Measurements from ENCODE around the gene DENND2C. TPM values are rescaled to one million over a fixed set of nuclear protein-coding genes. Genes with fewer than 3 reads are reported as not detected.

Gene DENND2C
- total RNA-seq, 1 donor from 2014 or later, result 7.7 TPM

DNA sequence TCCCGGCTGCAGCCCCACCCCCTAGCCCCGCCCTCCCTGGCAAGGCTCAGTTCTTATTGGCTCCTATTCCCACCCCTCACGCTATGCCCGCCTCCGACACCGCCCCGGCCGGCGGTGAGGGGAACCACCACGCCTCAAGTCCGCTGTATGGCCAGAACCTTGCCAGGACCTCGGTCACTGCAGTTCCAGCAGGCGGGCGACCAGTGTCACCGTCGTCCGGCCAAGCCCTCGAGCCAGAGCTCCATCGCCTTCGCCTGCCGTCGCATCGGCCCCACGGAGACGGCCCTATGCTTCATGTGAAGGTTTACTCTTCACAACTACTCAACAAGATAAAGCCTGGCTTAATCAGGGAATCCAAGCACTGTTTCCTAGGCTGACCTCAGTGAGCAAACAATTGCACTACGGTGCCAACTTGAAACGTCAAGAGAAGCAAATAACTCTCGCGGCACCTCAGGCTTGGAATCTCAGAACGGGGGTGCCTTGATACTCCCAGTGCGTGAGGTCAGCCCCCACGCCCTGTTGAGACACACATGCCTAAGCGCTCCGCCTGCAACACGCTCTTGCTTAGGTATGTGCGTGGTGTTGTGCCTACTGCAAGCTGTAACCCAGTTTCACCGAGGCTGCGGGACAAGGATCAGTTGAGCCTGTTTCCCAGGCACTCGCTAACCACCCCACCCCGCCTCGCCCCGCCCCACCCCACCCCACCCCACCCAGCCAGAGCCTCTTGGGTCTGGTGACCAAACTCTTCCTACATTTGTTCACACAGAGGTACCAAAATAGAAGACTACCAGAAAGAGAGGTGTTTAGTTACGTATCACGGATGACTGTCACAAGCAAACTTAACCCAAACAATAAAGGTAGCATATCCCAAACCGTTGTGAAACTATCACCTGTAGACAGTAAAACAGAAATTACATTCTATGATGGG is 498 bp upstream of the DENND2C start:
- H3K4me1 Mint-ChIP-seq (ENCODE audit: unreplicated experiment), result peaks cover 16% of the 10 kb centered on the region
- peak overlapping the region; percentile 48 for H3K27ac Mint-ChIP-seq (ENCODE audit: unreplicated experiment)
- H3K36me3 Mint-ChIP-seq (ENCODE audit: low read depth, unreplicated experiment), result no peaks in the 10 kb centered on the region
- H3K9me3 Mint-ChIP-seq (ENCODE audit: unreplicated experiment), result no peaks in the 10 kb centered on the region
- TF ChIP-seq, protein P1, sequence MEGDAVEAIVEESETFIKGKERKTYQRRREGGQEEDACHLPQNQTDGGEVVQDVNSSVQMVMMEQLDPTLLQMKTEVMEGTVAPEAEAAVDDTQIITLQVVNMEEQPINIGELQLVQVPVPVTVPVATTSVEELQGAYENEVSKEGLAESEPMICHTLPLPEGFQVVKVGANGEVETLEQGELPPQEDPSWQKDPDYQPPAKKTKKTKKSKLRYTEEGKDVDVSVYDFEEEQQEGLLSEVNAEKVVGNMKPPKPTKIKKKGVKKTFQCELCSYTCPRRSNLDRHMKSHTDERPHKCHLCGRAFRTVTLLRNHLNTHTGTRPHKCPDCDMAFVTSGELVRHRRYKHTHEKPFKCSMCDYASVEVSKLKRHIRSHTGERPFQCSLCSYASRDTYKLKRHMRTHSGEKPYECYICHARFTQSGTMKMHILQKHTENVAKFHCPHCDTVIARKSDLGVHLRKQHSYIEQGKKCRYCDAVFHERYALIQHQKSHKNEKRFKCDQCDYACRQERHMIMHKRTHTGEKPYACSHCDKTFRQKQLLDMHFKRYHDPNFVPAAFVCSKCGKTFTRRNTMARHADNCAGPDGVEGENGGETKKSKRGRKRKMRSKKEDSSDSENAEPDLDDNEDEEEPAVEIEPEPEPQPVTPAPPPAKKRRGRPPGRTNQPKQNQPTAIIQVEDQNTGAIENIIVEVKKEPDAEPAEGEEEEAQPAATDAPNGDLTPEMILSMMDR (IDR thresholded peaks at IDR 0.05; ENCODE audit: unreplicated experiment), result no peak
- H3K4me3 Mint-ChIP-seq (ENCODE audit: unreplicated experiment), result peak overlapping the region; percentile 91
- H3K27me3 Mint-ChIP-seq (ENCODE audit: unreplicated experiment), result peaks cover 3% of the 10 kb centered on the region
- DNase-seq (ENCODE audit: low spot score), result peak; percentile 92

DNA sequence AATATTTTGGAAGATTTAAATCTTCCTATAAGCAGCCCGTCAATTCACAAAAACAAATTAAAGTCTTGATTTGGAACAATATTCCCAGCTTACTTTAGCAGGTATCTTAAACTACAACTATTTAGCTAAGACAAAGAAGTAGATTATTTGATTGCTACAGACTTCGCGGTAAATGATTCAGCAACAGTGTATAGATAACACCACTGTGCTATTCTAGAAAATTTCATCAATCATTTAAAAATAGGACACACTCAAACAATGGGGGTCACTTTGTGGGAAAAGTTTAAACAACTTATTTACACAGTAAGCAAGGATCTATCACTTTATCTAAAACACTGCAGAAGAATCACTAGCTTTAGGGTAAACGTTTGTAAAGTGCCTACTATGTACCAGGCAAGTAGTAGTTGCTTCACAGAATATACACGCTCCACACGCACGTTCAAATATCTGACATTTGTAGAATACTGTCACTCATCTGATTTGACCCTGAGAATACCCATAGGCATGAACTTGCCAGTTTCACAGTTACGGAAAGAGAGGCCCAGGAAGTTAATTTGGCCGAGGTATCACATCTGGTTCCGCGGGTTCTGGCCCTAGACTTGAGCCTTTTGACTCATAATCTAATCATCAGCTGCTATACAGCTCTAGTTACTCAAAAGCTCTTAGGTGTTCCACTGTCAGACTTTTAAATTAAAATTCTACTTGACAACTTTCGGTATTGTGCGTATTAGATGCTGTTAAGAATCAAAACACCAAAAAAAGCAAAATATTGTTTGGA is 876 bp downstream of the DENND2C start:
- Mint-ChIP-seq H3K27ac (ENCODE audit: unreplicated experiment) (peak overlapping the region; percentile 50), H3K4me3 (ENCODE audit: unreplicated experiment) (peak overlapping the region; percentile 91), H3K36me3 (ENCODE audit: low read depth, unreplicated experiment) (no peaks in the 10 kb centered on the region), H3K9me3 (ENCODE audit: unreplicated experiment) (no peaks in the 10 kb centered on the region), H3K4me1 (ENCODE audit: unreplicated experiment) (peaks cover 16% of the 10 kb centered on the region), H3K27me3 (ENCODE audit: unreplicated experiment) (peaks cover 3% of the 10 kb centered on the region)
- no peak for DNase-seq (ENCODE audit: low spot score)
- TF ChIP-seq, protein P1 (IDR thresholded peaks at IDR 0.05; ENCODE audit: unreplicated experiment), result no peak

DNA sequence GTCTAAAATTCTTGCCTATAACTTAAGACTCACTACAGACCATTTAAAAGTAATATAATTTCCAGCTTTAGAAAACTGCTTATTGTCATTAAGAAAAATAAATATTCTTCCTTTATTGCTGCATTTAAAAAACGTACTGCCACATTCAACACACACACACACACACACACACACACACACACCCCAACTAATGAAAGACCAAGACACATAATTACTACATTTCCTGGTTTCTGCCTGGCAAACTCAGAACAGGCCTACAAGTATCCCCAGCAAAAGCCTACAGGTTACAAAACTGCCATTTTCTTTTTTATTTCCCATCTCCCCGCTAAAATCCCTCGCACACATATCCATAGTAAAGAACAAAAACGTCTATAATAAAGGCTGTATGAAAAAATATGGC is 1.5 kb downstream of the DENND2C start:
- H3K9me3 Mint-ChIP-seq (ENCODE audit: unreplicated experiment), result no peaks in the 10 kb centered on the region
- H3K4me1 Mint-ChIP-seq (ENCODE audit: unreplicated experiment), result peaks cover 16% of the 10 kb centered on the region
- TF ChIP-seq, protein P1 (IDR thresholded peaks at IDR 0.05; ENCODE audit: unreplicated experiment), result no peak
- no peak overlapping the region for H3K4me3 Mint-ChIP-seq (ENCODE audit: unreplicated experiment)
- no peak overlapping the region for H3K27ac Mint-ChIP-seq (ENCODE audit: unreplicated experiment)
- no peaks in the 10 kb centered on the region for H3K36me3 Mint-ChIP-seq (ENCODE audit: low read depth, unreplicated experiment)
- H3K27me3 Mint-ChIP-seq (ENCODE audit: unreplicated experiment), result peaks cover 3% of the 10 kb centered on the region
- DNase-seq (ENCODE audit: low spot score), result no peak

DNA sequence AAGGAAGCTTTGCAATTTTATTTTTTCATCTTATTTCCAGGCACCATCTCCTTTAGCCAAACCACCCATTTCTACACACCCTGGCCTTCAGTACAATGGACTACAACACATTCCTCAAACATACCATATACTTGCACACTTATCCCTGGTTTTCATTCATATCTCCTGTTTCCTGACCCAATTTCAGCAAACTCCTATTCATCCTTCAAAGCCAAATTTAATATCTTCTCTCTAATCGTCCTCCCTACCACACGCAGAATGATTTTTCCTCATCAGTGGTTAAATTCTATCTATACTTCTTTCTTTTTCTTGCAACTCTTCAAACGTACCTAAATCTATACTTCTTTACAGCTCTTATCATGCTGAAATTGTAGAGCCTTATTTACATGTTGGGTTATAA is 2.9 kb downstream of the DENND2C start:
- no peak overlapping the region for H3K4me3 Mint-ChIP-seq (ENCODE audit: unreplicated experiment)
- DNase-seq (ENCODE audit: low spot score), result no peak
- peaks cover 16% of the 10 kb centered on the region for H3K4me1 Mint-ChIP-seq (ENCODE audit: unreplicated experiment)
- TF ChIP-seq, protein P1 (IDR thresholded peaks at IDR 0.05; ENCODE audit: unreplicated experiment), result no peak
- no peaks in the 10 kb centered on the region for H3K36me3 Mint-ChIP-seq (ENCODE audit: low read depth, unreplicated experiment)
- no peaks in the 10 kb centered on the region for H3K9me3 Mint-ChIP-seq (ENCODE audit: unreplicated experiment)
- peaks cover 3% of the 10 kb centered on the region for H3K27me3 Mint-ChIP-seq (ENCODE audit: unreplicated experiment)
- no peak overlapping the region for H3K27ac Mint-ChIP-seq (ENCODE audit: unreplicated experiment)

Data from endothelial cell (in vitro differentiated cells).